ENCODE data around the gene BPNT1.
"Not testable (repeated sequence)": the region's sequence is repeated elsewhere in the genome, so short reads cannot be mapped to it uniquely, and the experiment has no call there.

Gene BPNT1

GRCh38 chr1:220044678-220045355, 44.8 kb downstream of the BPNT1 start:
- H3K27ac Mint-ChIP-seq: peak overlapping the region in 2 of 3 experiments; percentile 39 to 81
- H3K4me1 Mint-ChIP-seq: peaks cover 19% of the 10 kb centered on the region

GRCh38 chr1:220043646-220044045, 45.9 kb downstream of the BPNT1 start:
- H3K4me3 Mint-ChIP-seq: peak overlapping the region; percentile 31 to 68 (median 65)
- H3K27me3 Mint-ChIP-seq (ENCODE audit: low read depth): no peaks in the 10 kb centered on the region
- H3K4me1 Mint-ChIP-seq: peaks cover 19% of the 10 kb centered on the region
- H3K9me3 Mint-ChIP-seq: no peaks in the 10 kb centered on the region
- TF ChIP-seq CTCF (IDR thresholded peaks at IDR 0.05; ENCODE audit: unreplicated experiment in 3 of 3): no peak
- peak overlapping the region in 1 of 3 experiments; percentile 19 for H3K27ac Mint-ChIP-seq
- H3K36me3 Mint-ChIP-seq (ENCODE audit: low read depth): peaks cover 6% of the 10 kb centered on the region

More at GRCh38 chr1:220044678-220045355, 44.8 kb downstream of the BPNT1 start:
- peak overlapping the region; percentile 92 to 93 (median 93) for H3K4me3 Mint-ChIP-seq
- no peak for TF ChIP-seq CTCF (IDR thresholded peaks at IDR 0.05; ENCODE audit: unreplicated experiment in 3 of 3)
- no peaks in the 10 kb centered on the region for H3K9me3 Mint-ChIP-seq
- H3K36me3 Mint-ChIP-seq (ENCODE audit: low read depth): no peaks in the 10 kb centered on the region
- no peaks in the 10 kb centered on the region for H3K27me3 Mint-ChIP-seq (ENCODE audit: low read depth)

GRCh38 chr1:220040028-220040596, 49.5 kb downstream of the BPNT1 start:
- Mint-ChIP-seq H3K27ac (no peak overlapping the region), H3K9me3 (no peaks in the 10 kb centered on the region), H3K4me1 (peaks cover 7% of the 10 kb centered on the region), H3K36me3 (ENCODE audit: low read depth) (peaks cover 21% of the 10 kb centered on the region), H3K4me3 (no peak overlapping the region), H3K27me3 (ENCODE audit: low read depth) (no peaks in the 10 kb centered on the region)
- no peak for TF ChIP-seq CTCF (IDR thresholded peaks at IDR 0.05; ENCODE audit: unreplicated experiment in 3 of 3)

DNA sequence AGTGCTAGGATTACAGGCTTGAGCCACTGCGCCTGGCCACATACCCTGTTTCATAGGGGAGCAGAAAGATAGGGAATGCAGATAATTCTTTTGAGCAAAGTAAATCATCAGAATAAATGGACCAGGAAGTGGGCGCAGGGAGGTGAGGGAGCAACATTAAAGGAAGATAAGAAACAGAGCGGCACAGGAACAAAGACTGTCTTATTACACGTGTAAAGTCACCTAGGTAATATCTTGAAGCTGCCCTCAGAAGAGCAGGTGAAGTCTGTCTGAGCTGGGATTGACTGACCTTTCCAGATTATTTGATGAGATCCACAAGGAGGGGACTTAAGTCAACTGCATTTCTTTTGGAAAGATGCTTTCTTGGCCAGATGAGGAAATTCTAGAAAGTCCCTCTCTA, 50.9 kb downstream of the BPNT1 start:
- TF ChIP-seq CTCF (IDR thresholded peaks at IDR 0.05; ENCODE audit: unreplicated experiment in 3 of 3): no peak
- peaks cover 4% of the 10 kb centered on the region for H3K4me1 Mint-ChIP-seq
- peaks cover 28% of the 10 kb centered on the region for H3K36me3 Mint-ChIP-seq (ENCODE audit: low read depth)
- H3K27ac Mint-ChIP-seq: no peak overlapping the region
- H3K4me3 Mint-ChIP-seq: no peak overlapping the region
- no peaks in the 10 kb centered on the region for H3K9me3 Mint-ChIP-seq
- no peaks in the 10 kb centered on the region for H3K27me3 Mint-ChIP-seq (ENCODE audit: low read depth)

DNA sequence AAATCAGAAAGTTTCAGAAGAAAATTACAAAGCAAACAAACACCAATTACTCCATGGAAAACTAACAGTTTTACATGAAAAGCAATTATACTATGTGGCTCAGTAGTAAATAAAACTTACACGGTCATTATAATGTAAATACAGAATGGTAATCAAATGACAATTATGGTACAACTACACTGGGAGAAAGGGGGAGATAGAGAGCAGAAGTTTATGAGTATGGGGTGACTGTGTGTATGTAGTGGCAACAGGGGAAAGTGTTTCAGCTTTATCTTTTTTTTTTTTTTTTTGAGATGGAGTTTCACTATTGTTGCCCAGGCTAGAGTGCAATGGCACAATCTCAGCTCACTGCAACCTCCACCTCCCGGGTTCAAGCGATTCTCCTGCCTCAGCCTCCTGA, 51.8 kb downstream of the BPNT1 start:
- not testable (repeated sequence) for H3K4me1 Mint-ChIP-seq; H3K9me3 Mint-ChIP-seq; H3K4me3 Mint-ChIP-seq; H3K27ac Mint-ChIP-seq; H3K27me3 Mint-ChIP-seq (ENCODE audit: low read depth)
- peaks cover 31% of the 10 kb centered on the region for H3K36me3 Mint-ChIP-seq (ENCODE audit: low read depth)

DNA sequence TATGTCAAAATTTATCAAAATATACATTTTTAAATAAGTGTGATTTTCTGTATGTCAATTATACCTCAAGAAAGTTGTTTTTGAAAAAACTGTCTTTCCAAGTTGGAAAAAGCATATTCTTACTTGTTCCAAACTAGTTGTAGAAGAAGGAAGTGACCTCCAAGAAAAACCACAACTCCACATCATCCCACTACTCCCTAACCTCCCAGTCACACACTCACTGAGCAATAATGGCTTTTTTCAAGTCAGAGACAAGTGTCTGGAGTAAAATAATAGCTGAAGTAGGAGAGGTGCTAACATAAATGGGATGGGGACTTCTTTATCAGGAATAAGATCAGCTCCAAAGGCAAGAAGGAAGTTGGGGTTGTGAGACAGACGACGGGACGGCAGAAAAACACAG, 56.7 kb downstream of the BPNT1 start:
- Mint-ChIP-seq H3K9me3 (no peaks in the 10 kb centered on the region), H3K4me1 (no peaks in the 10 kb centered on the region), H3K27me3 (ENCODE audit: low read depth) (no peaks in the 10 kb centered on the region), H3K4me3 (no peak overlapping the region), H3K36me3 (ENCODE audit: low read depth) (peaks cover 48% of the 10 kb centered on the region), H3K27ac (no peak overlapping the region)
- no peak for TF ChIP-seq CTCF (IDR thresholded peaks at IDR 0.05; ENCODE audit: unreplicated experiment in 3 of 3)

Data from nephron (organoid).